Measurements from ENCODE around the gene ROR2. TPM values are rescaled to one million over a fixed set of nuclear protein-coding genes. Genes with fewer than 3 reads are reported as not detected.

The ROR2 gene
- total and polyA plus RNA-seq, 2 experiments from 2014 or later, result 7.1 to 12.9 TPM

DNA sequence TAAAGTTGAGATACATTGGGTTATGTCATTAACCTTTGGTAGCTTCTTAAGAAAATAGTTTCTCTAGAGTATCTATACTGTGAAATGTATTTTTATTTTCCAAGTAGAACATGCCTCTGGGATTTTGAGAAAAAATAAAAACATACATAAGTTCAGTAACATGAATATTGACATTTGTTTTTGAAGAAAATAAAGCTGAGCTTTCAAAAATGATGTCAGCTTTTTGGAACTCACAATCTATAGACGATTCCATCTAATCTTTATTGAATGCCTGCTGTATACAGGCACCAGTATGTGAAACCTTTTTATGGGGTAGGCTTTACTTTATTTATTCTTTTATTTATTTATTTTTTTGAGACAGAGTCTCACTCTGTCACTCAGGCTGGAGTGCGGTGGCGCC, 350.5 kb downstream of the ROR2 start:
- Histone ChIP-seq H3F3A (ENCODE audit: insufficient read depth) (no peaks in the 10 kb centered on the region), H3K79me2 (ENCODE audit: insufficient read depth) (no peaks in the 10 kb centered on the region), H3K4me1 (ENCODE audit: insufficient read depth) (no peaks in the 10 kb centered on the region), H3K36me3 (ENCODE audit: low read depth) (no peaks in the 10 kb centered on the region), H3K27me3 (replicated peaks; ENCODE audit: insufficient read depth) (peaks cover 7% of the 10 kb centered on the region; the same call in 1 of the 2 replicates), H3K9me2 (ENCODE audit: insufficient read depth) (no peaks in the 10 kb centered on the region), H3K27ac (no peak overlapping the region), H3K9me3 (ENCODE audit: low read depth) (no peaks in the 10 kb centered on the region), H3K9ac (no peak overlapping the region), H2AFZ (no peak overlapping the region), H4K20me1 (ENCODE audit: insufficient read depth) (no peaks in the 10 kb centered on the region), H3K4me3 (no peak overlapping the region), H3K4me2 (ENCODE audit: unreplicated experiment) (no peak overlapping the region)
- in situ Hi-C loops (cut with MboI), result no loop called here
- no peak for TF ChIP-seq EZH2 (IDR thresholded peaks at IDR 0.05; ENCODE audit: insufficient read depth, poor library complexity, severe bottlenecking)
- TF ChIP-seq EZH2phosphoT487 (IDR thresholded peaks at IDR 0.05; ENCODE audit: insufficient read depth, low read depth), result no peak
- DNase-seq, result no peak
- WGBS, 2 experiments (ENCODE audit: low coverage in 1 of 2, low lambda C conversion rate in 2 of 2, missing lambda C conversion rate in 2 of 2), result 66 to 68% methylated on average over 3 of the region's 3 CpGs

DNA sequence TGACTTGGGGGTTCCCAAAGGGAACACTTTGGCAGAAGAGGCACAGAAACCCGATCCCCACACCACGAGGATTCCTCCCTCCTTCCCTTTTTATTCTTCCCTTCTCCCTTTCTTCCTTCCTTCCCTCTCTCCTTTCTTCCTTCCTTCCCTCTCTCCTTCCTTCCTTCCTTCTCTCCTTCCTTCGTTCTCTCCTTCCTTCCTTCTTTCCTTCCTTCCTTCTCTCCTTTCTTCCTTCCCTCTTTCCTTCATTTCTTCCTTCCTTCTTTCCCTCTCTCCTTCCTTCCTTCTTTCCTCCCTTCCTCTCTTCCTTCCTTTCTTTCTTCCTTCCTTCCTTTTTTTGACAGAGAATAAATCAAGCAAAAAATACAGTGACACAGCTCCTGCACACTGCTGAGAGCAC, 358.4 kb downstream of the ROR2 start:
- no peak overlapping the region for H2AFZ ChIP-seq
- no peak overlapping the region for H3K4me2 ChIP-seq (ENCODE audit: unreplicated experiment)
- no peaks in the 10 kb centered on the region for H3K9me2 ChIP-seq (ENCODE audit: insufficient read depth)
- DNase-seq, result no peak
- H4K20me1 ChIP-seq (ENCODE audit: insufficient read depth), result no peaks in the 10 kb centered on the region
- no peaks in the 10 kb centered on the region for H3K9me3 ChIP-seq (ENCODE audit: low read depth)
- no peak overlapping the region for H3K27ac ChIP-seq
- no peaks in the 10 kb centered on the region for H3K36me3 ChIP-seq (ENCODE audit: low read depth)
- H3K79me2 ChIP-seq (ENCODE audit: insufficient read depth), result no peaks in the 10 kb centered on the region
- H3K27me3 ChIP-seq (replicated peaks; ENCODE audit: insufficient read depth), result peaks cover 14% of the 10 kb centered on the region
- 58 to 63% methylated on average over 2 to 3 of the region's 3 CpGs for WGBS, 2 experiments (ENCODE audit: low coverage in 1 of 2, low lambda C conversion rate in 2 of 2, missing lambda C conversion rate in 2 of 2)
- TF ChIP-seq EZH2phosphoT487 (IDR thresholded peaks at IDR 0.05; ENCODE audit: insufficient read depth, low read depth) (no peak), EZH2 (IDR thresholded peaks at IDR 0.05; ENCODE audit: insufficient read depth, poor library complexity, severe bottlenecking) (no peak)
- in situ Hi-C loops (cut with MboI), result no loop called here
- no peaks in the 10 kb centered on the region for H3K4me1 ChIP-seq (ENCODE audit: insufficient read depth)
- H3K9ac ChIP-seq, result no peak overlapping the region
- H3F3A ChIP-seq (ENCODE audit: insufficient read depth), result no peaks in the 10 kb centered on the region
- no peak overlapping the region for H3K4me3 ChIP-seq

- in situ Hi-C loops (cut with MboI), result no loop called here
- H3K9ac ChIP-seq, result no peak overlapping the region
- no peak overlapping the region for H3K27ac ChIP-seq
- no peaks in the 10 kb centered on the region for H3K9me3 ChIP-seq (ENCODE audit: low read depth)
- H3K4me2 ChIP-seq (ENCODE audit: unreplicated experiment), result no peak overlapping the region
- H2AFZ ChIP-seq, result no peak overlapping the region
- H3K4me3 ChIP-seq, result no peak overlapping the region
- H3K79me2 ChIP-seq (ENCODE audit: insufficient read depth), result no peaks in the 10 kb centered on the region
- peak; percentile 55 for DNase-seq
- no peak for TF ChIP-seq EZH2 (IDR thresholded peaks at IDR 0.05; ENCODE audit: insufficient read depth, poor library complexity, severe bottlenecking)
- no peak for TF ChIP-seq EZH2phosphoT487 (IDR thresholded peaks at IDR 0.05; ENCODE audit: insufficient read depth, low read depth)
- no peaks in the 10 kb centered on the region for H3F3A ChIP-seq (ENCODE audit: insufficient read depth)
- WGBS, 2 experiments (ENCODE audit: low coverage in 1 of 2, low lambda C conversion rate in 2 of 2, missing lambda C conversion rate in 2 of 2), result 24 to 30% methylated on average over 7 of the region's 7 CpGs
- H3K27me3 ChIP-seq (replicated peaks; ENCODE audit: insufficient read depth), result peaks cover 5% of the 10 kb centered on the region
- H4K20me1 ChIP-seq (ENCODE audit: insufficient read depth), result no peaks in the 10 kb centered on the region
- H3K9me2 ChIP-seq (ENCODE audit: insufficient read depth), result no peaks in the 10 kb centered on the region
- H3K4me1 ChIP-seq (ENCODE audit: insufficient read depth), result no peaks in the 10 kb centered on the region
- no peaks in the 10 kb centered on the region for H3K36me3 ChIP-seq (ENCODE audit: low read depth)
These were observed 360.9 kb downstream of the ROR2 start for GRCh38 chr9:91589101-91589553.

DNA sequence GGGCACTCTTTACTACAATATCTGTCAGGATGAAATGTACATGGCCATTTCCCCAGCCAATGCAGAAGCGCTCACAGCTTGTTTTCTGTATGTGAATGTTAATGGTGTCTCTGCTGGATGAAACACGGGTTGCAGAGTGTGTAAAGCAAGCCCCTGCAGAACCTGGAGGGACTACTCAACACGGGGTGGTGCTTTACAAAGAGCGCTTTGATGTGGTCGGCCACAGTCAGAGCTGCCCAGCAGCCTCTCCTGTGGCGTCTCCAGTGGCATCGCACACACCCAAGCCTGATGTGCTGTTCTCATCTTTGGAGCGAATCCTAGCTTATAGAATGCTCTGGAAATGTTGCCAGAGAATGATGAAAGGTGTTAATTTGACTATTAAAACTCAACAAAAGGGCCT, 363.7 kb downstream of the ROR2 start:
- no peak overlapping the region for H3K27ac ChIP-seq
- 57 to 59% methylated on average over 8 of the region's 8 CpGs for WGBS, 2 experiments (ENCODE audit: low coverage in 1 of 2, low lambda C conversion rate in 2 of 2, missing lambda C conversion rate in 2 of 2)
- no peaks in the 10 kb centered on the region for H3K9me2 ChIP-seq (ENCODE audit: insufficient read depth)
- no peak overlapping the region for H2AFZ ChIP-seq
- no peak overlapping the region for H3K4me2 ChIP-seq (ENCODE audit: unreplicated experiment)
- H3K9me3 ChIP-seq (ENCODE audit: low read depth), result no peaks in the 10 kb centered on the region
- no peak overlapping the region for H3K4me3 ChIP-seq
- H4K20me1 ChIP-seq (ENCODE audit: insufficient read depth), result no peaks in the 10 kb centered on the region
- H3F3A ChIP-seq (ENCODE audit: insufficient read depth), result no peaks in the 10 kb centered on the region
- DNase-seq, result no peak
- TF ChIP-seq EZH2 (IDR thresholded peaks at IDR 0.05; ENCODE audit: insufficient read depth, poor library complexity, severe bottlenecking) (no peak), EZH2phosphoT487 (IDR thresholded peaks at IDR 0.05; ENCODE audit: insufficient read depth, low read depth) (no peak)
- no peak overlapping the region for H3K9ac ChIP-seq
- no peaks in the 10 kb centered on the region; the same call in 1 of the 2 replicates for H3K27me3 ChIP-seq (replicated peaks; ENCODE audit: insufficient read depth)
- no peaks in the 10 kb centered on the region for H3K4me1 ChIP-seq (ENCODE audit: insufficient read depth)
- no peaks in the 10 kb centered on the region for H3K79me2 ChIP-seq (ENCODE audit: insufficient read depth)
- in situ Hi-C loops (cut with MboI), result no loop called here
- no peaks in the 10 kb centered on the region for H3K36me3 ChIP-seq (ENCODE audit: low read depth)

- TF ChIP-seq EZH2 (IDR thresholded peaks at IDR 0.05; ENCODE audit: insufficient read depth, poor library complexity, severe bottlenecking), result no peak
- no peak for TF ChIP-seq EZH2phosphoT487 (IDR thresholded peaks at IDR 0.05; ENCODE audit: insufficient read depth, low read depth)
- H4K20me1 ChIP-seq (ENCODE audit: insufficient read depth), result no peaks in the 10 kb centered on the region
- WGBS, 2 experiments (ENCODE audit: low coverage in 1 of 2, low lambda C conversion rate in 2 of 2, missing lambda C conversion rate in 2 of 2), result 69% methylated on average over 9 of the region's 9 CpGs
- peaks cover 5% of the 10 kb centered on the region; the same call in 1 of the 2 replicates for H3K27me3 ChIP-seq (replicated peaks; ENCODE audit: insufficient read depth)
- 0 out of 2 replicates have a peak, but pooled peaks cover 9% of the 10 kb centered on the region for H3K4me1 ChIP-seq (ENCODE audit: insufficient read depth)
- in situ Hi-C loops (cut with MboI), result no loop called here
- H3K4me3 ChIP-seq, result no peak overlapping the region
- no peaks in the 10 kb centered on the region for H3K36me3 ChIP-seq (ENCODE audit: low read depth)
- H3F3A ChIP-seq (ENCODE audit: insufficient read depth), result no peaks in the 10 kb centered on the region; the same call in 1 of the 2 replicates
- no peaks in the 10 kb centered on the region for H3K9me2 ChIP-seq (ENCODE audit: insufficient read depth)
- no peak for DNase-seq
- no peak overlapping the region for H3K27ac ChIP-seq
- H3K9me3 ChIP-seq (ENCODE audit: low read depth), result no peaks in the 10 kb centered on the region
- no peaks in the 10 kb centered on the region for H3K79me2 ChIP-seq (ENCODE audit: insufficient read depth)
- no peak overlapping the region for H2AFZ ChIP-seq
- H3K4me2 ChIP-seq (ENCODE audit: unreplicated experiment), result no peak overlapping the region
- no peak overlapping the region for H3K9ac ChIP-seq
These were observed 366.1 kb downstream of the ROR2 start for GRCh38 chr9:91583966-91584365.

Data from GM23248 (cell line).